ENCODE results near the gene DUSP15. TPM values are rescaled to one million over a fixed set of nuclear protein-coding genes. Genes with fewer than 3 reads are reported as not detected.
A peak's percentile ranks its signal among the peaks of the same experiment; 100 is the strongest.

Gene DUSP15
- total RNA-seq, 1 donor from 2014 or later = 8.4 TPM

- DNase-seq (ENCODE audit: low spot score in 2 of 2, unreplicated experiment in 2 of 2) = no peak
- no peaks in the 10 kb centered on the region for H3K9me3 Mint-ChIP-seq
- no peaks in the 10 kb centered on the region for H3K27me3 Mint-ChIP-seq (ENCODE audit: low read depth)
- no peak overlapping the region for H3K27ac Mint-ChIP-seq
- no peaks in the 10 kb centered on the region for H3K36me3 Mint-ChIP-seq
- peaks cover 6% of the 10 kb centered on the region for H3K4me1 Mint-ChIP-seq
- no peak overlapping the region for H3K4me3 Mint-ChIP-seq
- no peak for TF ChIP-seq CTCF (IDR thresholded peaks at IDR 0.05; ENCODE audit: unreplicated experiment)
Observed at GRCh38 chr20:31824554-31825313, 45.6 kb downstream of the DUSP15 start.

DNA sequence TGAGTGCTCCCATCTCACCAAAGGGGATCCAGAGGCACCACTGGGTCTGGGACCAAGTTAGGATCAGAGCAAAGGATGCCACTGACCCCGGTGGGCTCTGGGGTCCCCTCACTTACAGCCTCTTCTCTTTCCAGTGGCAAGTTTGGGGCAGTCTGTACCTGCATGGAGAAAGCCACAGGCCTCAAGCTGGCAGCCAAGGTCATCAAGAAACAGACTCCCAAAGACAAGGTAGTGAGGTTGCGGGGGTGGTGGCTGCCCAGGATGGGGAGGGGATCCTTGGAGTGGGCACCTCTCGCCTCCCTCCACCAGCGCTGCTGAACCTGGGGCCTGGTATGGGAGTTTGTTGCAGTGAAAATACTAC is 46.2 kb downstream of the DUSP15 start:
- Mint-ChIP-seq H3K27ac (no peak overlapping the region), H3K4me3 (no peak overlapping the region), H3K4me1 (peaks cover 6% of the 10 kb centered on the region), H3K36me3 (no peaks in the 10 kb centered on the region), H3K27me3 (ENCODE audit: low read depth) (no peaks in the 10 kb centered on the region), H3K9me3 (no peaks in the 10 kb centered on the region)
- TF ChIP-seq CTCF (IDR thresholded peaks at IDR 0.05; ENCODE audit: unreplicated experiment) = no peak
- no peak for DNase-seq (ENCODE audit: low spot score in 2 of 2, unreplicated experiment in 2 of 2)

GRCh38 chr20:31823360-31824124 is 46.8 kb downstream of the DUSP15 start:
- no peaks in the 10 kb centered on the region for H3K27me3 Mint-ChIP-seq (ENCODE audit: low read depth)
- H3K9me3 Mint-ChIP-seq = no peaks in the 10 kb centered on the region
- H3K4me1 Mint-ChIP-seq = peaks cover 6% of the 10 kb centered on the region
- no peak overlapping the region for H3K27ac Mint-ChIP-seq
- no peak for TF ChIP-seq CTCF (IDR thresholded peaks at IDR 0.05; ENCODE audit: unreplicated experiment)
- no peak overlapping the region for H3K4me3 Mint-ChIP-seq
- no peak for DNase-seq (ENCODE audit: low spot score in 2 of 2, unreplicated experiment in 2 of 2)
- H3K36me3 Mint-ChIP-seq = no peaks in the 10 kb centered on the region

GRCh38 chr20:31822421-31823330 is 47.7 kb downstream of the DUSP15 start:
- Mint-ChIP-seq H3K36me3 (no peaks in the 10 kb centered on the region), H3K27me3 (ENCODE audit: low read depth) (no peaks in the 10 kb centered on the region), H3K4me3 (no peak overlapping the region), H3K4me1 (peaks cover 6% of the 10 kb centered on the region), H3K9me3 (no peaks in the 10 kb centered on the region), H3K27ac (no peak overlapping the region)
- peak; percentile 100 for TF ChIP-seq CTCF (IDR thresholded peaks at IDR 0.05; ENCODE audit: unreplicated experiment)
- DNase-seq (ENCODE audit: low spot score in 2 of 2, unreplicated experiment in 2 of 2) = peak; percentile 81 to 95

- no peak for TF ChIP-seq CTCF (IDR thresholded peaks at IDR 0.05; ENCODE audit: unreplicated experiment)
- Mint-ChIP-seq H3K27me3 (ENCODE audit: low read depth) (no peaks in the 10 kb centered on the region), H3K4me1 (peaks cover 6% of the 10 kb centered on the region), H3K9me3 (no peaks in the 10 kb centered on the region), H3K4me3 (no peak overlapping the region), H3K36me3 (no peaks in the 10 kb centered on the region), H3K27ac (no peak overlapping the region)
- no peak for DNase-seq (ENCODE audit: low spot score in 2 of 2, unreplicated experiment in 2 of 2)
Observed at GRCh38 chr20:31821427-31821826, 48.9 kb downstream of the DUSP15 start.

Measured in mesothelial cell of epicardium (in vitro differentiated cells).